Fibroblast of pulmonary artery (primary cell): ENCODE measurements around the gene SLC6A6.

ENCODE experiments used
- DNase-seq: peaks from one replicate; pipeline ENCODE4 v3.0.0-alpha.2; 2010; ENCODE audit warnings: low read depth
- H3K4me3 ChIP-seq: replicated peaks from 2 replicates; pipeline ENCODE4 v1.5.1; 2011; ENCODE audit warnings: low read depth, mild to moderate bottlenecking, control low read depth, low read length, moderate library complexity
- TF ChIP-seq, protein P1 (sequence below): IDR thresholded peaks from 2 replicates; pipeline ENCODE4 v1.5.1; 2011; ENCODE audit warnings: mild to moderate bottlenecking, control low read depth, low read length, inconsistent platforms; ENCODE audit errors: missing control alignments

Gene SLC6A6

DNA sequence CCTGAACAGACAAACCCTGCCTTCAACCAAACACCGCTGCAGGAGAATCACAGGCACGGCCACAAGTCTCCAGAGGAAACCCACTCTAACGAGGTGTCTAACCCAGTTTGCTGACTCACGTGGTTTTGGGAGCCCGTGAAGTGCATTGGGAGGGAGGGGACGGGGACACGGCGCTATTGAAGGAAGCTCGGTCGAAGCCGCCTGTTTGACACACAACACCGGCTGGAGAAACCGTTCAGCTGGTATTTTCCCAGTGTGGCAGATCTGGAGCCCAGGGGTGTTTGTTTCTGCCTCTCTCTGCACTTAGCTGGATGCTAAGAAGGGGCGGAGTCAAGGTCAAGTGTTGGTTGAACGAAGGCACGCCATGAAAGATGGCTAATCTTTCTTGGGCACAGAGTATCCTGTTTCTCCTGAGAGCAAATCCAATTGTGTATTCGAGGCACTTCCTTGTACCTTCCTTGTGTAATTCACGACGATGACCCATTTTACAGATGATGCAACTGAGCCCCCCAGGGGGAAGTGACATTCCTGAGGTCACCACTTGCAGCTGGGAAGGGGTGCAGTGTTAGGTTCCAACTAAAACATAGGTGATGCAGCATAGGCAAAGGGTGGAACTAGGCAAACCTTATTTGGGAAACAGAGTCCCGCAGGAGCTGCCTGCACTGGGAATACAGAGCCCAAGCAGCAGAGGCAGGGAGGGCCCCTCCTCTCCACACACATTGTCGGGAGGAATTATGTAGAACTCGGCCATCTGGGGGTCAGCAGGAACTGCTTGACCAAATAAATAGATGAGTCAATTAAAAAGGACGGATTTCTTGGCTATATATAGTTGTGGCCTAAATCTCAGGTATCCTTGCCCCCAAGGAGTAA is 22.5 kb downstream of the SLC6A6 start:
- no peak for DNase-seq
- TF ChIP-seq, protein P1, sequence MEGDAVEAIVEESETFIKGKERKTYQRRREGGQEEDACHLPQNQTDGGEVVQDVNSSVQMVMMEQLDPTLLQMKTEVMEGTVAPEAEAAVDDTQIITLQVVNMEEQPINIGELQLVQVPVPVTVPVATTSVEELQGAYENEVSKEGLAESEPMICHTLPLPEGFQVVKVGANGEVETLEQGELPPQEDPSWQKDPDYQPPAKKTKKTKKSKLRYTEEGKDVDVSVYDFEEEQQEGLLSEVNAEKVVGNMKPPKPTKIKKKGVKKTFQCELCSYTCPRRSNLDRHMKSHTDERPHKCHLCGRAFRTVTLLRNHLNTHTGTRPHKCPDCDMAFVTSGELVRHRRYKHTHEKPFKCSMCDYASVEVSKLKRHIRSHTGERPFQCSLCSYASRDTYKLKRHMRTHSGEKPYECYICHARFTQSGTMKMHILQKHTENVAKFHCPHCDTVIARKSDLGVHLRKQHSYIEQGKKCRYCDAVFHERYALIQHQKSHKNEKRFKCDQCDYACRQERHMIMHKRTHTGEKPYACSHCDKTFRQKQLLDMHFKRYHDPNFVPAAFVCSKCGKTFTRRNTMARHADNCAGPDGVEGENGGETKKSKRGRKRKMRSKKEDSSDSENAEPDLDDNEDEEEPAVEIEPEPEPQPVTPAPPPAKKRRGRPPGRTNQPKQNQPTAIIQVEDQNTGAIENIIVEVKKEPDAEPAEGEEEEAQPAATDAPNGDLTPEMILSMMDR = no peak
- H3K4me3 ChIP-seq = no peak overlapping the region

DNA sequence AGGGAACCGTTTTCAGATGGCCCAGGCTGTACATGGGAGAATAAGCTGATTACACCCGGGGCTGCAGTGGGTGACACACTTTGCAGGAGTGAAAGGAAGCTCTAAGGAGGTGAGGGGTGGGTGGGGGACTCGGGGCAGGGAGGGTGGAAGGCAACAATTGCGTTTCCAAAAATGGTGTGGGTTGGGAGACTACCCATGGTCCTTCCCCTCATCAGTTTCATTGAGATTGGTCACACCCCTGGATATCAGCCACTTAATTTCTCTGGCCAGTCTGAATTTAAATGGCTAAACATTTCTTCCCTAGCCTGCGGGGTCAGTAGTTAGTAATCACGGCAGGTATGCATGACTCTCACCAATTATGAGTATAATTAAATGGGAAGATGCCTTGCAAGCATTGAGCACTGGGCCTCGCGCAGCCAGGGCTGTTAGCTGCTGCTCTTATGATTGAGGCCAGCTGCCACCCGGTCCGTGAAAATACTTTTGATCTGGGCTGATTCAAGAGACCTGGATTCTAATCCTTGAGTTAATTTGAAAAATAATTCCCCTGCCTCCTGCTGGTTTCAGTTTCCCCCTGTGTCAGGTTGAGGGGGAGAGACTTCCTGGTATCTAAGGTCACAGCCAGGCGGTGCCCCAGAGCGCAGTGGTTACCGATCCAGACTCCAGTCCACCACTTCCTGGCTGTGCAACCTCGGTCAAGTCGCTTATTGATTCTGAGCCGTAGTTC is 23.3 kb downstream of the SLC6A6 start:
- H3K4me3 ChIP-seq = no peak overlapping the region
- no peak for DNase-seq
- TF ChIP-seq, protein P1 = no peak

DNA sequence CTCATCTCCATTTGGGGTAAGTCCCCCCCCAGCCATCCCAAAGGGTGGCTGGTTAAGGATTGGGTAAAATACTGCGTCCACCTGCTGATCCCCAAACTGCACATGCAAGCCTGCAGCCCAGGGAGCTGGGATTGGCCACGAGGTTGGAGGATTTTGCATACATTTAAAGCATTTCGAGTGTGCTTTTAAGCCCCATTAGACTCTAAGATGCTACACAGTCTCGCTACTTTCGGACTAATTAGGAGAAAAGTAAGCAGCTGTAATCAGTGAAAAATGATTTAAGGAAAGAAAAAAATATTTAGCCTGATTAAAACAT is 23.9 kb downstream of the SLC6A6 start:
- DNase-seq = no peak
- H3K4me3 ChIP-seq = no peak overlapping the region
- TF ChIP-seq, protein P1 = no peak

DNA sequence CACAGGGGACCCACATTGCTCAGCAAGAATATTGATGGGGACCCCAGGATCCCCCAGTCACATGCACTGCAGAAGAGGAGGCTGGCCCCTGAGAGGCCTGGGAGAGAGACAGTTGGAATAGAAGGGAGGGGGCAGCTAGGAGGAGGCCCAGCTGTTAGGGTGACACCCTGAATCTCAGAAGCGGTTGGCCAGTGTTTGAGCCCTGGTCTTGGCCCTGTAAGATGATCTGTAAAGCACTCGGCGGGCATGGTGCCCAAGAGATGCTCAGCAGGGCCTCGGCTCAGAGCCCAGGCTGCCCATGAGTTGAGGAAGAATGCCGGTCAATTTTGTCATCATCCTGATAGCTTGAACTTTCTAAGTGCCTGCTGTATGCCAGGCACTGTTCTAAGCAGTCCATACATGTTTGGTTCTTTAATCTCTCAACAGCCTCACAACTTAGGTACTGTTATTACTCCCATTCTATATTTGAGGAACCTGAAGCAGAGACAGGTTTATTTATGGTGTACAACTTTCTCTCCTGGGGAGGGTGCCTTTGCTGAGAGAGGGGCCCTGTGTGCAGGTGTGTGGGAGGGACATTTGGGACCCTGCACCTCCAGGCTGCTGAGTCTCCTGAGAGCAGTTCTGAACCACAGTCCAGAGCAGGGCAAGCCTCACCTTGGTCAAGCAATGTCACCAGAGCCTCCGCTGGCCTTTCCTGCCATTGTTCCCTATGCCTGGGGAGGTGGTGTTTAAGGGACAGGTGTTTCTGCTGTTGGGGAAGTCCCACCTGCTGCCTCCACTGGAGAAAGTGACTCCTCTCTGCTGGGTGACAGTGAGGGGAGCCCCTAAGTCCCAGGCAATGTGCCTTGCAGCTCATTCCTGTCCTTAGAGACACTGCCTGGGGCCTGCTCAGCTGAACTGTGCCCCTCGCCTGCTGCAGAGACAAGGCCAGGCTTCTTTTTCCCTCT is 26.0 kb downstream of the SLC6A6 start:
- TF ChIP-seq, protein P1 = no peak
- DNase-seq = no peak
- no peak overlapping the region for H3K4me3 ChIP-seq

DNA sequence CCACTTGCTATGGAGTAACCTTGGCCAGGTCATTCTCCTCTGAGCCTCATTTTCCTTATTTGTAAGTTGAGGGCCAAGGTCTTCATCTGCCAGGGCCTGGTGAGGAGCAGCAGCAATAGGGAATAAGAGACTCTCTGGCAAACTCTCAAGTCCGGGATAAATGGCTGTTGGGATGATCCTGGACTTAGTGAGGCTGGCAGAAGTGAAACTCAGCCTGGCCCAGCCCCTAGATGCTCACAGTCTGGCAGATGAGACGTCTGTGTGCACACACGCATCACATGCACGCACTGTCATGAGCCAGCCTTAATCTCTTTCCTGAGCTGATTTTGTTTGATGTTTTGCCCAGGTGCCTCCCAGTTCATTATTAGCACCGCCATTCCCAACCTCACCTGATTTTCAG is 26.8 kb downstream of the SLC6A6 start:
- no peak overlapping the region for H3K4me3 ChIP-seq
- TF ChIP-seq, protein P1 = no peak
- DNase-seq = no peak

DNA sequence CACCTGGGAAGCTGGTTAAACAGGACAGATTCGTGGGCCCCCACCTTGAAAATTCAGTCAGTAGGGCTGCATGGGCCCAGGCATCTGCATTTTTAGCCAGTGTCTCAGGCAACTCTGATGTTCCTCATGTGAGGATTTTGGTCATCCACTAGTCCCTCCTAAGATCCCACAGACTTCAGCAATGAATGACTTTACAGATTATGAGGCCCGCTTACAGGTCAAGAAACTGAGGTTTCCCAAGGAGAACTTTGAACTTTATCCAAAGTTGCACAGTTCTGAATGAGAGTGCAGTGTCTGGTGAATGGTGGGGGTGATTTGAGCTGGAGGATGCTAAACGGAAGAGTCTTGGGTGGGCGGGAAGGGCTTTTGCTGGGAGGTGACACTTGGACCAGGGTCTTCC is 27.2 kb downstream of the SLC6A6 start:
- DNase-seq = no peak
- TF ChIP-seq, protein P1 = no peak
- H3K4me3 ChIP-seq = no peak overlapping the region
